Pulmonary artery endothelial cell (primary cell): ENCODE results near the gene PNPLA8. TPM values are rescaled to one million over a fixed set of nuclear protein-coding genes. Genes with fewer than 3 reads are reported as not detected.
"Not testable (repeated sequence)": the region's sequence is repeated elsewhere in the genome, so short reads cannot be mapped to it uniquely, and the experiment has no call there.

Experiments
- DNase-seq: peaks from one replicate; pipeline ENCODE4 v3.0.0-alpha.2; 2011; ENCODE audit warnings: low read depth, low spot score
- total RNA-seq: library from RNA; depleted of rRNA; stranded (reverse); fragments of >200 nt; gene quantifications from 2 replicates; pipeline ENCODE4 v1.2.3, GENCODE V29; 2014

The PNPLA8 gene
- total RNA-seq = 26.7 and 35.1 TPM in 2 replicates

- peak; percentile 98 for DNase-seq
These were observed at the start of gene PNPLA8 for GRCh38 chr7:108525985-108526767. Gene PNPLA8 (minus strand): TSS chr7:108526135. CDS start chr7:108515491, 10,644 bp downstream.

GRCh38 chr7:108575156-108575555 lies 49.2 kb upstream of the PNPLA8 start:
- no peak for DNase-seq

- no peak for DNase-seq
These were observed 46.5 kb upstream of the PNPLA8 start for GRCh38 chr7:108572480-108572879.

- peak; percentile 11 for DNase-seq
These were observed 44.3 kb upstream of the PNPLA8 start for GRCh38 chr7:108570146-108570755.

- DNase-seq = peak; percentile 99
These were observed 43.6 kb upstream of the PNPLA8 start, which contains the start of the genes DNAJB9 and THAP5 for GRCh38 chr7:108569381-108570145. Gene DNAJB9 (plus strand): TSS chr7:108569874. CDS start chr7:108571727, 1,853 bp downstream. Gene THAP5 (minus strand): TSS chr7:108569706. CDS start chr7:108569569, 137 bp downstream.

- DNase-seq = no peak
These were observed 43.0 kb upstream of the PNPLA8 start for GRCh38 chr7:108568801-108569380.

GRCh38 chr7:108565987-108566386 lies 40.1 kb upstream of the PNPLA8 start:
- DNase-seq = no peak

- DNase-seq = no peak
These were observed 35.2 kb upstream of the PNPLA8 start for GRCh38 chr7:108561047-108561619.

- DNase-seq = no peak
These were observed 33.3 kb upstream of the PNPLA8 start for GRCh38 chr7:108559253-108559652.

GRCh38 chr7:108557617-108558016 lies 31.7 kb upstream of the PNPLA8 start:
- DNase-seq = no peak

GRCh38 chr7:108557191-108557590 lies 31.3 kb upstream of the PNPLA8 start:
- DNase-seq = no peak

- not testable (repeated sequence) for DNase-seq
These were observed 30.7 kb upstream of the PNPLA8 start for GRCh38 chr7:108556665-108557064.

GRCh38 chr7:108548141-108548896 lies 22.4 kb upstream of the PNPLA8 start:
- DNase-seq = not testable (repeated sequence)

GRCh38 chr7:108541478-108541877 lies 15.5 kb upstream of the PNPLA8 start:
- no peak for DNase-seq

- DNase-seq = not testable (repeated sequence)
These were observed 12.8 kb upstream of the PNPLA8 start for GRCh38 chr7:108538685-108539084.

GRCh38 chr7:108538236-108538635 lies 12.3 kb upstream of the PNPLA8 start:
- not testable (repeated sequence) for DNase-seq

- no peak for DNase-seq
These were observed 11.3 kb upstream of the PNPLA8 start for GRCh38 chr7:108537229-108537628.

GRCh38 chr7:108535744-108536143 lies 9.8 kb upstream of the PNPLA8 start:
- DNase-seq = no peak

- no peak for DNase-seq
These were observed 9.3 kb upstream of the PNPLA8 start for GRCh38 chr7:108535257-108535656.

GRCh38 chr7:108533712-108534111 lies 7.8 kb upstream of the PNPLA8 start:
- no peak for DNase-seq
